IPS-18c (cell line): ENCODE data around the gene SGMS1.

Experiments used
- H3K4me3 ChIP-seq: 2 replicates; pipeline ENCODE4 v1.7.0; 2013; ENCODE audit warnings: low read depth, mild to moderate bottlenecking, low read length, moderate library complexity; ENCODE audit not compliant: insufficient read depth
- H3K9me3 ChIP-seq: one replicate; pipeline ENCODE4 v1.6.1; 2013; ENCODE audit warnings: mild to moderate bottlenecking, low read length, moderate library complexity; ENCODE audit not compliant: control insufficient read depth, insufficient read depth

The SGMS1 gene

GRCh38 chr10:50480054-50481007, 143.4 kb downstream of the SGMS1 start:
- Histone ChIP-seq H3K9me3 (peaks cover 2% of the 10 kb centered on the region), H3K4me3 (no peak overlapping the region)

DNA sequence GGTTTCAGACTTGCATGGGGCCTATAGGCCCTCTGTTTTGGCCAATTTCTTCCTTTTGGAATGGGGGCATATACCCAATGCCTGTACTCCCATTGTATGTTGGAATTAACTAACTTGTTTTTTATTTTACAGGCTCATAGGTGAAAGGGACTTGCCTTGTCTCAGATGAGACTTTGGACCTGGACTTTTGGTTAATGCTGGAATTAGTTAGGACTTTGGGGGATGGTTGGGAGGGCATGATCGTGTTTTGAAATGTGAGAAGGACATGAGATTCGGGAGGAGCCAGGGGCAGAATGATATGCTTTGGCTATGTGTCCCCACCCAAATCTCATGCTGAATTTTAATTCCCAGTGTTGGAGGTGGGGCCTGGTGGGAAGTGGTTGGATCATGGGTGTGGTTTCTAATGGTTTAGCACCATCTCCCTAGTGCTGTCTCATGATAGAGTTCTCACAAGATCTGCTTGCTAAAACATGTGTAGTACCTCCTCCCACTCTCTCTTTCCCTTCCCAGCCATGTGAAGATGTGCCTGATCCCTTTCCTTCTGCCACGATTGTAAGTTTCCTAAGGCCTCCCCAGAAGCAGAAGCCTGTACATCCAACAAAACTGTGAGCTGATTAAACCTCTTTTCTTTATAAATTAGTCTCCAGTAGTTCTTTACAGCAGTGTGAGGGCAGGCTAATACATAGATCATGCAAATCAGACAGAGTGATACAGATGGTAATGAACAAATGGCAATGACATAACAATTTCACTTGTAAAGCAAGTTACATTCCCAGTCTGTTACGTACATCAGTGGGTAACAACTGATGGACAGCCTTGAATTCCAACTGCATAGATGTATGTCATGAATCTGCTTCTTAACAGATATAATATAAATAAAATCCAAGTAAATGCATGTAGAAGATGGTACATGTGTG, 146.2 kb downstream of the SGMS1 start:
- Histone ChIP-seq H3K9me3 (peaks cover 2% of the 10 kb centered on the region), H3K4me3 (no peak overlapping the region)

DNA sequence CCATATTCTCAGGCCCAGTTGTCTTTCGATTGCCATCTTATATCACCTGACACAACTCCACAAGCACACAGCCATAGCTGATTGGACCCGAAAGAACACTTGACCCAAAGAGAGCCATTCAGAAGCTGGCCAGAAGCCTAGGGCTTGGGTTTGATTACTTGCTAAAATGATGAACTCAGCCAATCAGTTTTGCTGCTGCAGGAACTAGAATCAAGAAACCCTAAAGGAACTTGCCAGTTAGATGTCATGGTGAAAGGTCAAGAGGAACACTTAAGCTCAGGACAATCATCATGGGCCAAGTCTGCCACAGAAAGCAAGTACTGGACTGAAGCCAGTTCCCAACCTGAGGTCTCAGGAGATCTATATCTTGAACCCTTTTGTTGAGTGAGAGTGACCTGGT, 150.0 kb downstream of the SGMS1 start:
- peaks cover 2% of the 10 kb centered on the region for H3K9me3 ChIP-seq
- H3K4me3 ChIP-seq = no peak overlapping the region

DNA sequence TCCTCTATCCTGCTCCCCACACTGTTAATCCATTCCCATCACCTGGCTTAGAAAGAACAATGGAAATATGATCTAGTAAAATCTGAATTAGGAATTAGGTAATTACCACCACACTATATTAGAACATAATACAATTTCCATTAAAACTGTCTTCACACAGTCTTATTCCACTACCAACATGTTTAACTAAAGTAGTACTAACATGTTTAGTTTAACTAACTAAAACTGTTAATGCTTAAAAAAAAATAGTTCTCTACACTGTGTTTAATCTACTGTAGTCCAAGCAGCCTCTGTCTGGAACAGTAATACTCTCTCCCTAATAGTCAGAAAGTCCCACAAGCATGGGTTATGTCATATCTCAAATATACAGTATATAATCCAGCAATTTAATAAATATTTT, 150.8 kb downstream of the SGMS1 start:
- H3K4me3 ChIP-seq = no peak overlapping the region
- H3K9me3 ChIP-seq = peaks cover 2% of the 10 kb centered on the region

DNA sequence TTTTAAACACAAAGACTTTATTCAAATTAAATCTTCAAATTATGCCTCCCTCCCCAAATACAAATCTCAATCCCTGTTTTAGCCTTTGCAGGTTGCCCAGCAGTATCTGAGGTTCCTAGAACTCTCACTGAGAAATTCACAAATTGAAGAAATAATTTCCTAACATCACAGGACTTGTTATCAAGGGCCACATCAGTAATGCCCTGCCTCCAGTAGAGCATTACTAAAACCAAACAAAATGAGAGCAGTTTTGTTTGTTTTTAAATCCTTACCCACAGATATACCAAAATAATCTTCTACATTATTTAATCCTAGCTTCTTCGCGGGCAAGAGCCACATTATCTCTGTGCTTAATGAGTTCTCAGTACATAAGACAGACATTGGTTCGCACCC, 152.2 kb downstream of the SGMS1 start:
- Histone ChIP-seq H3K4me3 (no peak overlapping the region), H3K9me3 (peaks cover 2% of the 10 kb centered on the region)

DNA sequence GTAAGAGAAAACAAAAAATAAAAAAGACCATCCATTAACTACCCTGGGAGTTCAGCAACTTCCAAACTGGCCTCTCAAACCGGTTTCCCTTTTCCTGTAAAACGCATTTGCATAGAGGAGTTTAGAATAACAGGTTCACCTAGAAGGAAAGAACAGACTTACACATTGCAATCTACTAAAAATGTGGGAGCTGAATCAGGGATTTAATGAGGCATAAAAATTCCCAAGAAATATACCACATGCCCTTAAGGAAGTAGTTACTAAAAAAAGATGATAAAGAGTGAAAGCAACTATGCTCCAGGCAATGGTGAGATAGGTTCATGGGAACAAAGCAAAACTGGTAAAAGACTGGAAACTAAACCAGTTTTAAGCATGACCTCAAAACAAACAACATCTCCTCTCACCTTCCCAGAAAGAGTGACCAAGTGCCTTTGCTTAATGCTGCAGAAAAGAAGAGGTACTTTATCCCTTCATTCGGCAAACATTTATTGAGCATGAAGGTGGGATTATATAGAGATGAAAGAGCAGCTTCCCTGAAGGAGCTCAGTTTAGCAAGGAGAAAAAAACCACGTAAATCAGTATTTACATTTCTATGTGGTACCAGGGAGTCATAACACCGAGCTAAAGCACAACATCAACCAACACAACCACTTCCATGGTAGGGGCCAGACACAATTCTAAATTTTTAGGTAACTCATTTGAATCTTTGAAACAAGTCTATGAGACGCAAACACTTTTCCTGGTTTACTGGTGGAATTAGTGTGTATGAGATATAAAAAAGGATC, 152.8 kb downstream of the SGMS1 start:
- H3K9me3 ChIP-seq = peaks cover 2% of the 10 kb centered on the region
- no peak overlapping the region for H3K4me3 ChIP-seq

DNA sequence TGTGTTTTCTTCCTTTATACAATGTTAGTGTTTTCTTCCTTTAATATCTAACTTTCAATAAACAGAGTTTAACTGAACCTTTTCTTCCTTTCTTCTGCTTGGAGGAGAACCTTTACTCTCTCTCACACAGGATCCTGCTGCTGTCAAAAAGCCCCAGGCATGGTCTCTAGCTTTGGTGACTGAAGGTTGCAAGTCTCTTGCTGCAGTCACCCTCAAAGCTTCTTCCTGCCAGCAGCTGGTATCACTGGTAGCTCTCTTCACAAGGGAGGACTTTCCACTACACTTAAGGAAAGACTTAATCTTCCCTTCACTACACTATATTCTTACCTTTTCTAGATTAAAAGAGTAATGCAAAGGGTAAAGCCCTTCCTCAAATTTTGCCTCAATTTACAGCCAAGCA, 153.4 kb downstream of the SGMS1 start:
- H3K4me3 ChIP-seq = no peak overlapping the region
- no peaks in the 10 kb centered on the region for H3K9me3 ChIP-seq

DNA sequence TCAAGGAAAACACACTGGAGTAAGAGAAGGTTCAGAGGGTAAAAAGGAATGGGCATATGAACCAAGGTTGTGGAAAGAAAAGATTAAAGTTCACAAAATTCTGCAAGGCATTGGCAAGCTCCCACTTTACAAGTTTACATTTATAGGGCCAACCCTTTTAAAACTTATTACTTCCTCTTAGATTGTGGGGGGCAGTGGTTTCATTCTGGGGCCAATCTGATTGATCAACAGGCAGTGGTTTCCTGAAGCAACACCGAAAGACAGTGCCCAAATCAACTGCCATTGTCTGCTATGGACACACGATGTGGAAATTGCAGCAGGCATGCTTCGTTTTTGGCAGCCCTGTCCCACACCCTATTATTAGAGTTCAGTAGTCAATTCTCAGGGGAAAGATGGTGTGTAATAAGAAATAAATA, 154.0 kb downstream of the SGMS1 start:
- Histone ChIP-seq H3K4me3 (no peak overlapping the region), H3K9me3 (no peaks in the 10 kb centered on the region)

GRCh38 chr10:50469288-50469687, 154.5 kb downstream of the SGMS1 start:
- H3K9me3 ChIP-seq = no peaks in the 10 kb centered on the region
- H3K4me3 ChIP-seq = no peak overlapping the region

GRCh38 chr10:50467209-50467608, 156.5 kb downstream of the SGMS1 start:
- H3K4me3 ChIP-seq = no peak overlapping the region
- no peaks in the 10 kb centered on the region for H3K9me3 ChIP-seq

GRCh38 chr10:50464004-50464409, 159.7 kb downstream of the SGMS1 start:
- no peak overlapping the region for H3K4me3 ChIP-seq
- no peaks in the 10 kb centered on the region for H3K9me3 ChIP-seq

- Histone ChIP-seq H3K4me3 (no peak overlapping the region), H3K9me3 (no peaks in the 10 kb centered on the region)
Measured at GRCh38 chr10:50461834-50462233, 161.9 kb downstream of the SGMS1 start.

GRCh38 chr10:50461123-50461522, 162.6 kb downstream of the SGMS1 start:
- no peaks in the 10 kb centered on the region for H3K9me3 ChIP-seq

DNA sequence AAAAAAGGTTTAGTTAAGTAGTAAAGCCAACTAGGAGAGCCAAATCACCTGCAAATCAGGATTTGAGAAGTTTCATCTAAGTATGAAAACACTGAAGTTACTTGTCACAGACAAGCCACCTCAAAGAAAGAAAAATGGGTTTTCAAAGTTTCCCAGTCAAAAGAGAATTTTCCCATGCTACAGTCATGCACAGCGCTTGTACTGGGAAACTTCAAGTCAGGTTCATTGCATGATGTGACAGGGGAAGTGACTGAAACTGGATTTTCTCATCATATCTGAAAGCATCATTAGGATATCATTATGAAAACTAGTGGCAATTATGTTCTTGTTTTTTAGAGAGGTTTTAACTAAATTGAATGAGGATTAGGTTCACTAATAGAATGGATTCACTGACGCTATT, 167.0 kb downstream of the SGMS1 start:
- H3K9me3 ChIP-seq = no peaks in the 10 kb centered on the region
- no peak overlapping the region for H3K4me3 ChIP-seq

More at GRCh38 chr10:50461123-50461522, 162.6 kb downstream of the SGMS1 start:
- H3K4me3 ChIP-seq = no peak overlapping the region

DNA sequence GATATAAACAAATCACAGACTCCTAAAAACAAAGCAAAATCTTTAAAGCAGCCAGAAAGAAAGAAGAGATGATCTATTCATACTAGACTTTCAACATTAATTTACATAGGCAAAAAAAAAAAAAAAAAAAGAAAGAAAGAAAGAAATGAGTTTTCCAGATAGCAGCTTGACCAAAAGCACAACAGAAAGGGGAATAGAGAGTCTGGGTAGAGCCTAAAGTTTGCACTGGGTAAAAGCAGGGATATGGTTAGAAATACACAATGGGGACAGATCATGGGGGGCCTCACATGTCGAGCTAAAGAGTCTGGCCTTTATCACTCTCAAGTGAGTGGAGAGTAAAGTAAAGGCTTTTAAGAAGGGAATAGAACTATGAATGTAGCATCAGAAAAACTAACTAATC, 169.8 kb downstream of the SGMS1 start:
- H3K9me3 ChIP-seq = no peaks in the 10 kb centered on the region

GRCh38 chr10:50452603-50453002, 171.2 kb downstream of the SGMS1 start:
- Histone ChIP-seq H3K4me3 (no peak overlapping the region), H3K9me3 (no peaks in the 10 kb centered on the region)

More for the DNA sequence above, 169.8 kb downstream of the SGMS1 start:
- no peak overlapping the region for H3K4me3 ChIP-seq

DNA sequence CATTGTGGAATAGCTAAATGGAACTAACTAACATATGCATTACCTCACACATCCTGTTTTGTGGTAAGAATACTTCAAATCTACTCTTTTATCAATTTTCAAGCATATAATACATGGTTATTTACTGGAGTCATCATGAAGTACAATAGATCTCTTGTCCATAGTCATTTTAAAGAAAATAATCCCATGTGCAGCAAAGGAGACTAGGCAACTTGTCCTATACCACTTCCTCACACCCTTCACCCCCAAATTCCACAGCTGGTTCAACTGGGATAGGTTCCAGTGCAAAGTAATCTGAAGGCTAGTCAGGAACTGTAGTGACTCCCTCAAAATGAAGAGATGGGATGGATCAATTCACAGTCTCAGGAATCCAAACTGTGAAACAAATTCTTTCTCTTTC, 176.1 kb downstream of the SGMS1 start:
- no peaks in the 10 kb centered on the region for H3K9me3 ChIP-seq
- no peak overlapping the region for H3K4me3 ChIP-seq
